Neural crest cell (in vitro differentiated cells): ENCODE data around the gene MCCD1. TPM values are rescaled to one million over a fixed set of nuclear protein-coding genes. Genes with fewer than 3 reads are reported as not detected.
"Not testable (repeated sequence)": the region's sequence is repeated elsewhere in the genome, so short reads cannot be mapped to it uniquely, and the experiment has no call there.

Source experiments
- DNase-seq: peaks from one replicate; pipeline ENCODE4 v3.0.0; 2021; ENCODE audit warnings: low read depth, mixed read lengths, low spot score
- H3K27ac Mint-ChIP-seq: one replicate; pipeline ENCODE4 v1.8.0; 2021; ENCODE audit warnings: mild to moderate bottlenecking, mixed read lengths; ENCODE audit not compliant: unreplicated experiment
- H3K27me3 Mint-ChIP-seq: 2 replicates; pipeline ENCODE4 v1.8.0; 2021; ENCODE audit warnings: low read depth, mild to moderate bottlenecking, mixed read lengths
- H3K36me3 Mint-ChIP-seq: 2 replicates; pipeline ENCODE4 v1.8.0; 2021; ENCODE audit warnings: low read depth, mild to moderate bottlenecking, mixed read lengths
- H3K4me1 Mint-ChIP-seq: 2 replicates; pipeline ENCODE4 v1.8.0; 2021; ENCODE audit warnings: mixed read lengths
- H3K4me3 Mint-ChIP-seq: one replicate; pipeline ENCODE4 v1.8.0; 2021; ENCODE audit warnings: mild to moderate bottlenecking, mixed read lengths
- H3K9me3 Mint-ChIP-seq: 2 replicates; pipeline ENCODE4 v1.8.0; 2021; ENCODE audit warnings: mixed read lengths
- total RNA-seq: library from RNA; stranded (reverse); gene quantifications from 2 replicates; pipeline ENCODE4 v1.2.1, GENCODE V29; 2021
- TF ChIP-seq, protein P1 (sequence below): fragments of 200-600 bp; sonication (generic); conservative IDR thresholded peaks from 2 replicates; pipeline ENCODE4 v1.5.0; 2021; ENCODE audit warnings: antibody characterized with exemption, mild to moderate bottlenecking

The MCCD1 gene
- total RNA-seq, 1 donor from 2014 or later: not detected

DNA sequence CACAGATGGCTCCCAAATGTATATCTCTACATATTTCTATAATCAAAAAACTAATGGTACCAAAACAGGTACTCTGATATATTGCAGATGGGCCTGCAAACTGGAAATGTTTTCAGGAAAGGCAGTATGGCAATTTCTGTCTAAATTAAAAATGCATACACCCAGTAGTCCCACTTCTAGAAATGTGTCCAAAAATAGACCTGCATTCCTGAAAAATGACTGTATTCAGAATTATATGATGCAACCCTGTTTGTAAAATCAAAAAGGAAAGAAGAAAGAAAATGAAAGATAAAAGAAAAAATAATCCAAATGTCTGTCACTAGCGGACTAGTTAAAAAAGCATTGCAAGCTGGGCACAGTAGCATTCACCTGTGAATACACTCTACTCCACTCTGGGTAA, 43.7 kb upstream of the MCCD1 start:
- no peak for DNase-seq
- no peaks in the 10 kb centered on the region for H3K36me3 Mint-ChIP-seq

DNA sequence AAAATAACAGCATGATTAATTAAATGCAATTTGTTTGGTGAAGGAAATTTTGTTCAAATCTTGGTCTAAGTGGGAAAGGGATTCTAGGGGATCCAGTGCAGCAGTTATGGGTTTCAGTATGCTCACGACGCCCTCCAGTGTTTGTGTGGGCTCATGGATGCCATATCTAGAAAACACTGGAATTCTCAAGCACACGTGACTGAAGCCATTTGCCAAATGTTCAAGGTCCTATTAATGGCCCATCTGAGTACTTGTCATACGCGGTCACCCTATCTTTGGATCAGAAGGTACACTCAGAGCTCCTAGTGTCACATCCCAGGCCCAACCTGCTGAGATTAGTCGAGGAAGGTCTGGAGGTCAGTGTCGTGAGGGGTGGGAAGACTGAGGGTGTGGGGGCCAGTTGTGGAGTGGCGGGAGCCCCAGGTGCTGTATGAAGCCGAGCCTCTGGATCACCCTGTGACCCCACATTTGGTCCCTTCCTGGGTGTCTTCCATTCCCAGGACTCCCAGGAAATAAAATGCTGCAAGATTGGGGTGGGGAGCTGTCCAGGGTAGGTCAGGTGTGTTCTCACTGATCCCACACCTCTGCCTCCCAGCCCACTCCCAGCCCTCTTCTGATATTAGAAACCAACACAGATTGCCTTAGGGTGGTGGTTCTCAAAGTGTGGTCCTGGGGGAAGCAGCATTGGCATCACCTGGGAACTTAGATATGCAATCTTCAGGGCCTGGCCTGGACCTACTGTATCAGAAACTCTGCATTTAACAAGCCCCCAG, 42.5 kb upstream of the MCCD1 start:
- H3K4me1 Mint-ChIP-seq, H3K27ac Mint-ChIP-seq, DNase-seq, H3K9me3 Mint-ChIP-seq, H3K36me3 Mint-ChIP-seq, H3K4me3 Mint-ChIP-seq: not testable (repeated sequence)
- peaks cover 35% of the 10 kb centered on the region for H3K27me3 Mint-ChIP-seq

More for the DNA sequence above, 43.7 kb upstream of the MCCD1 start:
- no peaks in the 10 kb centered on the region for H3K4me1 Mint-ChIP-seq
- no peak overlapping the region for H3K4me3 Mint-ChIP-seq
- H3K27ac Mint-ChIP-seq: no peak overlapping the region
- TF ChIP-seq, protein P1, sequence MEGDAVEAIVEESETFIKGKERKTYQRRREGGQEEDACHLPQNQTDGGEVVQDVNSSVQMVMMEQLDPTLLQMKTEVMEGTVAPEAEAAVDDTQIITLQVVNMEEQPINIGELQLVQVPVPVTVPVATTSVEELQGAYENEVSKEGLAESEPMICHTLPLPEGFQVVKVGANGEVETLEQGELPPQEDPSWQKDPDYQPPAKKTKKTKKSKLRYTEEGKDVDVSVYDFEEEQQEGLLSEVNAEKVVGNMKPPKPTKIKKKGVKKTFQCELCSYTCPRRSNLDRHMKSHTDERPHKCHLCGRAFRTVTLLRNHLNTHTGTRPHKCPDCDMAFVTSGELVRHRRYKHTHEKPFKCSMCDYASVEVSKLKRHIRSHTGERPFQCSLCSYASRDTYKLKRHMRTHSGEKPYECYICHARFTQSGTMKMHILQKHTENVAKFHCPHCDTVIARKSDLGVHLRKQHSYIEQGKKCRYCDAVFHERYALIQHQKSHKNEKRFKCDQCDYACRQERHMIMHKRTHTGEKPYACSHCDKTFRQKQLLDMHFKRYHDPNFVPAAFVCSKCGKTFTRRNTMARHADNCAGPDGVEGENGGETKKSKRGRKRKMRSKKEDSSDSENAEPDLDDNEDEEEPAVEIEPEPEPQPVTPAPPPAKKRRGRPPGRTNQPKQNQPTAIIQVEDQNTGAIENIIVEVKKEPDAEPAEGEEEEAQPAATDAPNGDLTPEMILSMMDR: no peak
- peaks cover 33% of the 10 kb centered on the region for H3K27me3 Mint-ChIP-seq
- no peaks in the 10 kb centered on the region for H3K9me3 Mint-ChIP-seq

DNA sequence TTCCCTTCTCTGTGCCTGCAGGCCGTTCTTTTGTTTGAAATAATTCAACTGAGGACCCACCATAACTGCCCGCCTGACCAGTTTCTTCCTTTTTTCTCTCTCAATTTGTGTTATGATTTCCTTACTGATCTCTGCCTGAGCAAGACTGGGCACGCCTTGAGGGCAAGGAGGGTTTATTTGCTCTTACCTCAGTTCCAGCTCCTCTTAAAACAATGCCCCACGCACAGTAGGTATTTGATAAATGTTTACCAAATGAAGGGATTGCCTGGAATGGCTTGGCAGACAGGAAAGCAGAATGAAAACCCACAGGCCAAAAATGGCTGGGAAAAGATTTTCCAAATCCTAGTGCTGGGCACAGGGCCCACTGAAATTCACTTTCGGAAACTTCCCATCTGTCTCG, 41.1 kb upstream of the MCCD1 start:
- H3K27me3 Mint-ChIP-seq: peaks cover 41% of the 10 kb centered on the region
- H3K27ac Mint-ChIP-seq, H3K36me3 Mint-ChIP-seq, H3K4me3 Mint-ChIP-seq, H3K4me1 Mint-ChIP-seq, DNase-seq, H3K9me3 Mint-ChIP-seq: not testable (repeated sequence)

DNA sequence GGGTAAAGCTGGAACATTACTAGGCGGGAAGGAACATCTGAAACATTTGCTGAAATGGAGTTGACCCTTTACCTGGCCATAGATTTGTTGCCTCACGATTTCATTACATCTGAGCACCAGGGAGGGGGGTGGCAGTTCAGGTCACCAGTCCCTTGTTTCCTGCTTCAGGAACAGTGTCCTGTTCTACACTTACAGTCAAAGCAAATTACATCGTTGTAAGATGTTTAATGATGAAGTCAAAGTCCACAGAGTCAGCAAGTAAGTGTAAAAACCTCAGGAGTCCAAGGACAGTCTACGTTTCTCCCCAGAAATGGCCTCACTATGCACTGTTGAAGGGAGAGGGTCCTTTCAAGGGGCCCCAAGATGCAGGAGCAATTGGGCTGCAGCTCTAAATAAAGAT, 39.7 kb upstream of the MCCD1 start:
- TF ChIP-seq, protein P1: no peak
- H3K27ac Mint-ChIP-seq: no peak overlapping the region
- H3K4me3 Mint-ChIP-seq: no peak overlapping the region
- H3K36me3 Mint-ChIP-seq: no peaks in the 10 kb centered on the region
- H3K27me3 Mint-ChIP-seq: peaks cover 49% of the 10 kb centered on the region
- DNase-seq: no peak
- peaks cover 4% of the 10 kb centered on the region for H3K4me1 Mint-ChIP-seq
- H3K9me3 Mint-ChIP-seq: no peaks in the 10 kb centered on the region

DNA sequence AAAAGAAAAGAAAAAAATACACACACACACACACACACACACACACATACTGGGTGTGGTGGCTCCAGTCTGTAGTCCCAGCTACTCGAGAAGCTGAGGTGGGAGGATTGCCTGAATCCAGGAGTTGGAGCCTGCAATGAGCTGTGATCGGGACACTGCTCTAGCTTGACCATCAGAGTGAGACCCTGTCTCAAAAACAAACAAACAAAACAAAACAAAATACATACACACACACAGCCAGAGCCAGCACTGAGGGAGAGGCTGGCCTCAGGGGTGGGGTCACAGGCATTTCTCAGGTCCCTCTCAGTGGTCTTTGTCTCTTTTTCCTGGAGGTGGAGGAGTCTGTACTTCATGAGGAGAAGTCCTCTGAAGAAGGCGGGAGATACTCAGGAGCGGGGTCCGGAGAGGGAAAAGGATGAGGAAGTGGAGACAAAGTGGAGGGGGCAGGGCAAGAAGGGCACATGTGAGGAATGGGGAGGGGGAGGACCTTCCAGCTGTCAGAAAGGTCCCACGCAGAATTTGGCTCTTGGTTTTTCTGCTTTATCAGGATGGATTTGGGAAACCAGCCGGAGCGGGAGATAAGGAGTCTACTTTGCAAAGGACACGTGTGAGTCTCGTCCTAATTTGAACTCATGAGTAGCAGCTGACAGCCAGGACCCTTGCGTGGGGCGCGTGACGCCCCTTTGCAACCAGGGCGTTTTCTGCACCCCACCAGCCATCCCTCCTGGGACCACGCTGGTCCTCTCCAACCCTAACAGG, 38.5 kb upstream of the MCCD1 start:
- Mint-ChIP-seq H3K9me3 (no peaks in the 10 kb centered on the region), H3K4me1 (peaks cover 4% of the 10 kb centered on the region), H3K27ac (no peak overlapping the region), H3K36me3 (no peaks in the 10 kb centered on the region), H3K27me3 (peaks cover 61% of the 10 kb centered on the region), H3K4me3 (no peak overlapping the region)
- no peak for DNase-seq
- TF ChIP-seq, protein P1: no peak

DNA sequence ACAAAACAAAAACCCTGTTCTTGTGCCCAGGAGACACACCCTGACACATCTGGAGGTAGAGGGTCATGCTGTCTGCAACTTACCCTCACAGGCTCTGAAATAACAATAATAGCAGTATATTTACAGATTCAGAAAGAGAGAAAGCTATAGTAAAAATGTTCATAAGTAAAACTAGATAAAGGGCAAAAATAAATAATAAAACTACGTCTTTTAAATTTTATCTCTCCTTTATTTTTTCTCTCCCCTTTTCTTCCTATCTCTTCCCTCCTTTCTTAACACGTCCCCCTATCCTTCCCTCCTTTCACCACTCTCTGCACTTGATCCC, 35.2 kb upstream of the MCCD1 start:
- H3K27ac Mint-ChIP-seq, H3K9me3 Mint-ChIP-seq, H3K36me3 Mint-ChIP-seq, DNase-seq: not testable (repeated sequence)
- Mint-ChIP-seq H3K4me1 (peaks cover 17% of the 10 kb centered on the region), H3K4me3 (peak overlapping the region; percentile 2), H3K27me3 (peaks cover 91% of the 10 kb centered on the region)
